Measurements from ENCODE around the gene REELD1. TPM values are rescaled to one million over a fixed set of nuclear protein-coding genes. Genes with fewer than 3 reads are reported as not detected.

Gene REELD1
- total and polyA plus RNA-seq, 2 donors (not counting 3 experiments of a cell fraction or from before 2014, with no cell fraction given) = not detected

GRCh38 chr4:146229406-146229805 lies 15.1 kb downstream of the REELD1 start:
- TF ChIP-seq POLR2AphosphoS5 (IDR thresholded peaks at IDR 0.05; ENCODE audit: insufficient read depth, low read depth, low read length) = no peak
- TF ChIP-seq MAX (IDR thresholded peaks at IDR 0.05; ENCODE audit: insufficient read depth, insufficient read length) = no peak
- TF ChIP-seq POLR2A (IDR thresholded peaks at IDR 0.05; ENCODE audit: low read depth, low read length) = no peak
- TF ChIP-seq FOS (IDR thresholded peaks at IDR 0.05; ENCODE audit: borderline replicate concordance, insufficient read depth, low read length) = no peak
- no peak for TF ChIP-seq JUN (IDR thresholded peaks at IDR 0.05; ENCODE audit: borderline replicate concordance, insufficient read depth, insufficient read length, low read depth)
- no peak for TF ChIP-seq CTCF (IDR thresholded peaks at IDR 0.05; ENCODE audit: extremely low read depth in 1 of 2, insufficient read depth in 1 of 2, low read depth in 1 of 2, low read length in 2 of 2)
- TF ChIP-seq EZH2 (IDR thresholded peaks at IDR 0.05; ENCODE audit: borderline replicate concordance, low read depth, low read length, severe bottlenecking) = no peak
- TF ChIP-seq GATA2 (IDR thresholded peaks at IDR 0.05; ENCODE audit: insufficient read depth, insufficient read length, low read depth, low read length) = no peak
- no peak for TF ChIP-seq MYC (IDR thresholded peaks at IDR 0.05; ENCODE audit: low read depth, low read length)
- peaks cover 3 to 5% of the 10 kb centered on the region in 2 experiments for H3K27me3 ChIP-seq (ENCODE audit: control insufficient read depth in 2 of 2, insufficient read depth in 2 of 2, low read length in 2 of 2)
- dilution Hi-C loops (cut with MboI; ENCODE audit: extremely low pct_ligation_motif_present, low sequenced_read_pairs) (no loop called here), intact Hi-C loops (cut with micrococcal nuclease) (no loop called here)
- H3K9ac ChIP-seq (replicated peaks; ENCODE audit: extremely low read depth, insufficient read depth, low read length) = no peak overlapping the region
- no peak overlapping the region for H2AFZ ChIP-seq (ENCODE audit: low read depth, low read length)
- H3K4me1 ChIP-seq (ENCODE audit: control insufficient read depth, extremely low read depth, insufficient read depth, low read length) = no peaks in the 10 kb centered on the region
- FAIRE-seq (no peak), DNase-seq (ENCODE audit: low read depth, low spot score) (no peak)
- no peaks in the 10 kb centered on the region for H3K9me3 ChIP-seq (replicated peaks; ENCODE audit: control insufficient read depth, insufficient read depth, low read length)
- ChIA-PET CTCF (no interaction called here), POLR2A (no interaction called here)
- no peak overlapping the region for H3K4me2 ChIP-seq (ENCODE audit: insufficient read depth, low read length)
- H3K9me1 ChIP-seq (replicated peaks; ENCODE audit: control insufficient read depth, extremely low read depth, insufficient read depth, low read length) = no peaks in the 10 kb centered on the region
- no peaks in the 10 kb centered on the region for H3K36me3 ChIP-seq (ENCODE audit: control insufficient read depth in 2 of 2, extremely low read depth in 1 of 2, insufficient read depth in 2 of 2, low read length in 2 of 2)
- H4K20me1 ChIP-seq (replicated peaks; ENCODE audit: control insufficient read depth, extremely low read depth, insufficient read depth, low read length) = no peaks in the 10 kb centered on the region
- no peaks in the 10 kb centered on the region for H3K79me2 ChIP-seq (ENCODE audit: control insufficient read depth, insufficient read depth, low read length)
- no peak overlapping the region for H3K4me3 ChIP-seq (replicated peaks in 1 of 3; ENCODE audit: insufficient read depth in 1 of 3, low read depth in 1 of 3, low read length in 3 of 3)
- H3K27ac ChIP-seq (ENCODE audit: insufficient read depth, low read depth, low read length) = no peak overlapping the region
- no TSS peak for BruUV-seq (replicated peaks)

Data from endothelial cell of umbilical vein (primary cell).